Fibroblast of the aortic adventitia (primary cell): ENCODE measurements around the gene RXRA. TPM values are rescaled to one million over a fixed set of nuclear protein-coding genes. Genes with fewer than 3 reads are reported as not detected.
A peak's percentile ranks its signal among the peaks of the same experiment; 100 is the strongest.

Source experiments
- DNase-seq: peaks from one replicate; pipeline ENCODE4 v3.0.0-alpha.2; 2010; ENCODE audit warnings: low read depth
- H3K4me3 ChIP-seq: 2 replicates; pipeline ENCODE4 v1.5.1; 2011; ENCODE audit warnings: low read depth, mild to moderate bottlenecking, control low read depth, low read length, moderate library complexity
- CTCF ChIP-seq: IDR thresholded peaks from 2 replicates; pipeline ENCODE4 v1.5.1; 2011; ENCODE audit warnings: mild to moderate bottlenecking, low read length, control low read depth, inconsistent platforms; ENCODE audit not compliant: insufficient read depth
- total RNA-seq: library from RNA; depleted of rRNA; stranded (reverse); fragments of >200 nt; gene quantifications from 2 replicates; pipeline ENCODE4 v1.2.3, GENCODE V29; 2012; ENCODE audit warnings: low replicate concordance

Gene RXRA
- total RNA-seq, 1 donor: 20.9 TPM

GRCh38 chr9:134398756-134399155 lies 72.5 kb downstream of the RXRA start:
- DNase-seq: no peak
- H3K4me3 ChIP-seq: no peak overlapping the region
- TF ChIP-seq CTCF: no peak

- peak; percentile 70 for TF ChIP-seq CTCF
- DNase-seq: peak; percentile 42
- H3K4me3 ChIP-seq: no peak overlapping the region
Observed at GRCh38 chr9:134399435-134400056, 73.3 kb downstream of the RXRA start.

- no peak for DNase-seq
- no peak for TF ChIP-seq CTCF
- H3K4me3 ChIP-seq: no peak overlapping the region
Observed at GRCh38 chr9:134400283-134400682, 74.0 kb downstream of the RXRA start.

- no peak for TF ChIP-seq CTCF
- H3K4me3 ChIP-seq: no peak overlapping the region
- no peak for DNase-seq
Observed at GRCh38 chr9:134401391-134401790, 75.1 kb downstream of the RXRA start.

GRCh38 chr9:134402182-134402581 lies 75.9 kb downstream of the RXRA start:
- DNase-seq: no peak
- TF ChIP-seq CTCF: no peak
- no peak overlapping the region for H3K4me3 ChIP-seq

- no peak for DNase-seq
- H3K4me3 ChIP-seq: no peak overlapping the region
- TF ChIP-seq CTCF: no peak
Observed at GRCh38 chr9:134403292-134403681, 77.0 kb downstream of the RXRA start.
